Measurements from ENCODE around the gene CRAMP1.

- TF ChIP-seq EZH2 (IDR thresholded peaks at IDR 0.05; ENCODE audit: borderline replicate concordance, low read depth, low read length, poor library complexity, severe bottlenecking) (no peak), CTCF (conservative IDR thresholded peaks at IDR 0.05; ENCODE audit: low read depth, low read length) (no peak)
These were observed 98.8 kb downstream of the CRAMP1 start for GRCh38 chr16:1710811-1711507.

All from A673 (cell line).